Liver (tissue), 3 donors: Measurements from ENCODE around the gene MUS81.

ENCODE experiments used
- SP1 ChIP-seq: IDR thresholded peaks from 2 replicates; pipeline ENCODE4 v1.6.1; 2018; ENCODE audit warnings: antibody characterized with exemption, mild to moderate bottlenecking
- TF ChIP-seq, protein P1 (sequence below): fragments of 150-350 bp; IDR thresholded peaks from 2 replicates; pipeline ENCODE4 v1.5.1; 2017; ENCODE audit warnings: improper control_type of control experiment, low read depth, low read length; ENCODE audit not compliant: missing input control
- donor health status: healthy.
- donor health status: healthy.

DNA sequence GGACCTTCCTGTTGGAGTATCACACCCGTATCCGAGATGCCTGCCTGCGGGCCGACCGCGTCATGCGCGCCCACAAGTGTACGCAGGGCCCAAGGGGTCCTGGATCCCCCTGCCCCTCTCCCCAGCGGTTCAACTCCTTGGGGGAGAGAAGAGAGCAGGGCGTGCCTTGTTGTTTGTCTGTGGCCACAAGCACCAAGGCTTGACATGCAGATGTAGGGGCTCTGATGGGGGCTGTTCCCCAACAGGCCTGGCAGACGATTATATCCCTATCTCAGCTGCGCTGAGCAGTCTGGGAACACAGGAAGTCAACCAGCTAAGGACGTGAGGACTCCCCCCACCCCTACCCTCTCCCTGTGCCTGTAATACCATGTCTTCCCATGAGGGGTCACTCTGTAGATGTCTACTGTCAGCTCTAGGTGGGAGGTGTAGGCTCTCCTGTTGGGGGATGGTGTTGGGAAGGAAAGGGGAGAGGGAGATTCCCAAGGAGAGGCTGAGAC, 9.1 kb upstream of the MUS81 start:
- TF ChIP-seq SP1: no peak
- TF ChIP-seq, protein P1, sequence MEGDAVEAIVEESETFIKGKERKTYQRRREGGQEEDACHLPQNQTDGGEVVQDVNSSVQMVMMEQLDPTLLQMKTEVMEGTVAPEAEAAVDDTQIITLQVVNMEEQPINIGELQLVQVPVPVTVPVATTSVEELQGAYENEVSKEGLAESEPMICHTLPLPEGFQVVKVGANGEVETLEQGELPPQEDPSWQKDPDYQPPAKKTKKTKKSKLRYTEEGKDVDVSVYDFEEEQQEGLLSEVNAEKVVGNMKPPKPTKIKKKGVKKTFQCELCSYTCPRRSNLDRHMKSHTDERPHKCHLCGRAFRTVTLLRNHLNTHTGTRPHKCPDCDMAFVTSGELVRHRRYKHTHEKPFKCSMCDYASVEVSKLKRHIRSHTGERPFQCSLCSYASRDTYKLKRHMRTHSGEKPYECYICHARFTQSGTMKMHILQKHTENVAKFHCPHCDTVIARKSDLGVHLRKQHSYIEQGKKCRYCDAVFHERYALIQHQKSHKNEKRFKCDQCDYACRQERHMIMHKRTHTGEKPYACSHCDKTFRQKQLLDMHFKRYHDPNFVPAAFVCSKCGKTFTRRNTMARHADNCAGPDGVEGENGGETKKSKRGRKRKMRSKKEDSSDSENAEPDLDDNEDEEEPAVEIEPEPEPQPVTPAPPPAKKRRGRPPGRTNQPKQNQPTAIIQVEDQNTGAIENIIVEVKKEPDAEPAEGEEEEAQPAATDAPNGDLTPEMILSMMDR: no peak
